ENCODE data around the gene ETV7.

GRCh38 chr6:36319821-36320220 lies 67.6 kb downstream of the ETV7 start:
- no peak for TF ChIP-seq TARDBP (IDR thresholded peaks at IDR 0.05)
- TF ChIP-seq SUZ12 (IDR thresholded peaks at IDR 0.05): no peak
- TF ChIP-seq FOXA1 (IDR thresholded peaks at IDR 0.05): no peak
- TF ChIP-seq FOXK2 (IDR thresholded peaks at IDR 0.05): no peak
- no peak for TF ChIP-seq SP1 (IDR thresholded peaks at IDR 0.05)
- no peak for TF ChIP-seq NFRKB (IDR thresholded peaks at IDR 0.05)
- TF ChIP-seq PKNOX1 (IDR thresholded peaks at IDR 0.05): no peak
- TF ChIP-seq BHLHE40 (IDR thresholded peaks at IDR 0.05; ENCODE audit: borderline replicate concordance): no peak
- TF ChIP-seq FOXM1 (IDR thresholded peaks at IDR 0.05; ENCODE audit: borderline replicate concordance): no peak
- TF ChIP-seq ELF4 (IDR thresholded peaks at IDR 0.05): no peak
- no peak for TF ChIP-seq ARNT (IDR thresholded peaks at IDR 0.05)
- no peak for TF ChIP-seq LEF1 (IDR thresholded peaks at IDR 0.05; ENCODE audit: borderline replicate concordance)
- no peak for TF ChIP-seq HDGF (IDR thresholded peaks at IDR 0.05; ENCODE audit: borderline replicate concordance)
- TF ChIP-seq CTBP1 (IDR thresholded peaks at IDR 0.05; ENCODE audit: borderline replicate concordance): no peak

All from HEK293T (cell line).